HG02642 (cell line): ENCODE data around the gene ACTBL2.

Experiments used
- ATAC-seq: cut with Tn5 transposase; IDR thresholded peaks from one replicate; pipeline ENCODE4 v1.9.1; 2021; ENCODE audit warnings: mild to moderate bottlenecking; ENCODE audit not compliant: unreplicated experiment, poor library complexity

Gene ACTBL2

GRCh38 chr5:57452885-57453284 is 29.7 kb downstream of the ACTBL2 start:
- no peak for ATAC-seq

GRCh38 chr5:57450991-57451876 is 31.4 kb downstream of the ACTBL2 start:
- ATAC-seq: no peak

GRCh38 chr5:57448751-57449150 is 33.9 kb downstream of the ACTBL2 start:
- no peak for ATAC-seq

- ATAC-seq: no peak
These were observed 34.3 kb downstream of the ACTBL2 start for GRCh38 chr5:57448287-57448686.

- ATAC-seq: no peak
These were observed 35.0 kb downstream of the ACTBL2 start for GRCh38 chr5:57447658-57448057.

GRCh38 chr5:57446966-57447365 is 35.6 kb downstream of the ACTBL2 start:
- ATAC-seq: no peak

GRCh38 chr5:57445705-57446037 is 36.9 kb downstream of the ACTBL2 start:
- ATAC-seq: no peak

GRCh38 chr5:57445006-57445704 is 37.5 kb downstream of the ACTBL2 start:
- ATAC-seq: no peak

GRCh38 chr5:57442080-57442839 is 40.4 kb downstream of the ACTBL2 start:
- peak; percentile 65 for ATAC-seq

GRCh38 chr5:57441557-57441956 is 41.1 kb downstream of the ACTBL2 start:
- no peak for ATAC-seq

- ATAC-seq: no peak
These were observed 43.0 kb downstream of the ACTBL2 start for GRCh38 chr5:57439601-57440000.

GRCh38 chr5:57437976-57438805 is 44.4 kb downstream of the ACTBL2 start:
- no peak for ATAC-seq

- no peak for ATAC-seq
These were observed 46.0 kb downstream of the ACTBL2 start for GRCh38 chr5:57436586-57436985.

GRCh38 chr5:57435701-57436134 is 46.9 kb downstream of the ACTBL2 start:
- ATAC-seq: no peak

- ATAC-seq: no peak
These were observed 47.9 kb downstream of the ACTBL2 start for GRCh38 chr5:57434683-57435082.

GRCh38 chr5:57434227-57434640 is 48.4 kb downstream of the ACTBL2 start:
- no peak for ATAC-seq

- no peak for ATAC-seq
These were observed 49.7 kb downstream of the ACTBL2 start for GRCh38 chr5:57432876-57433275.

- no peak for ATAC-seq
These were observed 50.9 kb downstream of the ACTBL2 start for GRCh38 chr5:57431759-57432158.
